HG02885 (cell line): ENCODE data around the gene CCDC149.
"Not testable (repeated sequence)": the region's sequence is repeated elsewhere in the genome, so short reads cannot be mapped to it uniquely, and the experiment has no call there.

Experiments used
- ATAC-seq: cut with Tn5 transposase; IDR thresholded peaks from one replicate; pipeline ENCODE4 v1.9.1; 2021; ENCODE audit warnings: mild to moderate bottlenecking; ENCODE audit not compliant: unreplicated experiment, poor library complexity

Gene CCDC149

DNA sequence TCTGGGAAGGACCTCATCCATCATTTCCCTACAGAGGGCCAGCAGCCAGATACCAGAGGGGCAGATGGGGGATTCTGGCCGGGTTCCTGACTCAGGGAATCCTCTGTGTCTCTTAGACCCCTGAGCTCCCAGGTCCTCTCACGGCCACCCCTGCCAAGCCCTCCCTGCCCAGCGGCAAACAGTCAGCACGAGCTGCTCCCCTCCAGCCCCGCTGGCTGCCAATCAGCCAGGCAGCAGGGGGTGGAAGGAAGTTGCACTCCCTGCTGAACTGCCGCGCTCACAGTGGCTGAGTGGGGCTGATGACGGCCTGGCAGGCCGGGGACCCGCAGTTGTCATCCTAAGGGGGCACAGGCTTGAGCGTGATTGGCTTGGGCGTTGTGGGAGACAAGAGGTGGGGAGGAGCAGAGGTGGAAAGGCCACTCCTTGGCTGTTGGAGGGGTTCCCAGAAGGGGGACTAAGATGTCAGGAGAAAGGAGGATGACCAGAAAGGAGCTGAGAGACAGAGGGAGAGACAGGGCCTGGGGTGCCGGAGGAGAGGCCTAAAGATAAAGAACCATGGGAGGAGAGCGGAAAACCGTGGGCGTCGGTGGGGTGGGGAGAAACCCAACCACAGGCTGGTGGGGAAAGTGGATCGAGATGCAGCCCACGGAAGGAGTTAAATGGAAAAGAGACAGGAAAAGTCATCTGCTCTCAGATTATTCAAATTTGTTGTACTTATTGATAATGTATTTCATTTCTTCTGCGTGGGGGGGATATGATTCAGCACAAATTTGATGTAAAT lies 4.4 kb upstream of the CCDC149 start:
- no peak for ATAC-seq

DNA sequence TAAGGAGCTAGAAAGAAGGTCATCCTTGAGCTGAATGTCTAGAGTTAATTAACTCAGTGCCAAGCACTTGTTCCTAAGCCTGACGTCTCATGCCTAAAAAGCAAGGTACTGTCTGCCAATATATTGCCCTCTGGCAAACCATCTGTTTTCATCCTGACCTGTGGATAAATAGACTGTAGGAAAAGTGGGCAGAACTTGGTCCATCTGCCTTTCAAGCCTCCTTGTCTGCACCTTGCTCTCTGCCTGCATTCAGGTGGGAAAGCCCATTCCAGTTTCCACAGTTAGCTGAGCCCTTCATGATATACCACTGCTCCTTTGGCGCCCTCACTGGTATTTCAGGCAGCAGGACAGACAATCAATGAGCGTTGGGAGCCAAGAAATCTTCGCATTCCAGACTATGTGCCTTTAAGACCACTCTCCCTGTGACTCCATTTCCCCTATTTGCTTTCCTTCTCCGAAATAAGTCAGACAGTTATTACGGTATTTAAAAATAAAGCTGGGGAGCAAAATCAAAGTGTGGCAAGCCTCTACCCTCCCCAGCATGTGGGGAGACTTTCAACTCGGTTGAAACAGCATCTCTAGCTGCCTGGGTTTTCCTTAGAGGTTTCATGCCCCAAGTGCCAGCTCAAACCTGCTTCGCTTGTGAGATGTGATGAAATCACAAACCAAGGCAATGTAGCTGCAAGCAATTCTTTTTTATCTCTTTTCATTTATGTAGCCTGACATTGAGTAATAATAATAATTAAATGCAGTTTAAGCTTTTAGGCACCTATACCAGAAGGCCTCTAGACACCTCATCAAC lies 2.5 kb upstream of the CCDC149 start:
- ATAC-seq = no peak

DNA sequence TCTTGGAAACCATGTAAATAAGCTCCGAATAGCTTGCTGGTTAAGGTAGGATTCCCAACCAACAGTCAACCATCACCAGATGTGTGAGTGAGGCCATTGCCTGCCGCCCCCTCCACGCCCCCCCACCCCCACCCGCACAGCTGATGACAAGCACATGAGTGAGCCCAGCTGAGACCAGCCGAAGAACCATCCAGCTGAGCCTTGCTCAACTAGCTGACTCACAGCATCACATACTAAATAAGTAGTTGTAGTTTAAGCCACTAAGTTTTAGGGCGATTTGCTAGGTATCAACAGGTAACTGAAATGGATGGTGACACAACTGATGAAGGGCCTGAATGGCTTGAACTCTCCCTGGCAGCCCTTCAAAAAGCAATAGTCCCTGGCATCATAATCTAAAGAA lies 1.6 kb upstream of the CCDC149 start:
- ATAC-seq = no peak

DNA sequence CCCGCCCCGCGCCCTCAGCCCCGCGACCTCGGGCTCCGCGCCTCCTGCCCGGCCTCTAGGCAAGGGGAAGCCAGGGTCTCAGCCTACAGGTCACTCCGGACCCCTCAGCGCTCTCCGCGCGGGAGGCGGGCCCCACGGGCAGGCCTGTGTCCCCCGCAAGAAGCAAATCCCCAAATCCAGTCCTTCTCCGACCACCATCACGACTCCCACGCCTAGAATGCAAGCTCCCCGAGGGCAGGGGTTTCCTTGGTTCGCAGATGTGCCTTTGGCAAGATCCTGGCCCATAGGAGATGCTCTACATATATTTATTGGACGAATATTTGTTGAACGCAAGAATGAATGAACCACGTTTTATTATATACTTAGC lies 260 bp upstream of the CCDC149 start:
- ATAC-seq = no peak

DNA sequence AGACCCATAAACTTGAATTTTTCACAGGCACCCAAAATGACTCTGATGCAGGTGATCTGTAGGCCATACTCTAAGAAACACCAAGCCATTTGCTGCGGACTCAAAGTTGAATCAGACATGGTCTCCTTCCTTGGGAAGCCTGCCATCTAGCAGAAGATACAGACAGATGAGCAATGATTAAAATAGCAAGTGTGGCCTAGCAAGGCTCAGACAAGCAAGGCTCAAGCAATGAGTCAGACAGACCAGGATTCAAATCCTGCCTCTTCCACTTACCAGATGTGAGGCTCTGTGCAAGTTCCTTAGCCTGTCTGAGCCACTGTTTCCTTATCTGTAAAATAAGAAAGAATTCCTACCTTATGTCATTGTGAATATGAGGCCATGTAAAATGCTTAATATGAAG lies 2.3 kb downstream of the CCDC149 start:
- ATAC-seq = no peak

DNA sequence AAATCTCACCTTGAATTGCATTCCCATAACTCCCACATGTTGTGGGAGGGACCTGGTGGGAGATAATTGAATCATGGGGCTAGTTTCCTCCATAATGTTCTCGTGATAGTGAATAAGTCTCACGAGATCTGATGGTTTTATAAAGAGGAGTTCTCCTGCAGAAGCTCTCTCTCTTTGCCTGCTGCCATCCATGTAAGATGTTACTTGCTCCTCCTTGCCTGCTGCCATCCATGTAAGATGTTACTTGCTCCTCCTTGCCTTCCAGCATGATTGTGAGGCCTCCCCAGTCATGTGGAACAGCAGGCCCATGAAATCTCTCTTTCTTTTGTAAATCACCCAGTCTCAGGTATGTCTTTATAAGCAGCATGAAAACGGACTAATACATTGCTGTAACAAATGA lies 3.2 kb downstream of the CCDC149 start:
- ATAC-seq = not testable (repeated sequence)

DNA sequence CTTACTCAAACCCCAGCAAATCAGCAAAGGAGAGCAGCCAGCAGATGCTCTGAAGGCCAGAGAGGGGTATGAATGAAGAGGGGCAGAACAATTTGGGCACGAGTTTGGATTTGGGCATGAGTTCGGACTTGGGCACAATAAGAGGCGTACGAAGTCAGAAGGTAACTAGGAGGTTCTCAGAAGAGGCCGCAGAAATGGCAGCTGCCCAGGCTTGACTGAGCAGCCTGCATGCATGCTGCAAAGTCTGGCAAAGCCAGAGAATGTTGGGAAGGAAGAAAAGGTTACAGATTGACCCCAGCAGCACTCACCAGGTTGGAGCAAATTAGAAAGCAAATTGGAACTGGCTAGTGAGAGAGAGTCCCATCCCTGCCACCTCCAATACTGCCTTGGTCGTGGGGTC lies 15.2 kb downstream of the CCDC149 start:
- ATAC-seq = no peak

DNA sequence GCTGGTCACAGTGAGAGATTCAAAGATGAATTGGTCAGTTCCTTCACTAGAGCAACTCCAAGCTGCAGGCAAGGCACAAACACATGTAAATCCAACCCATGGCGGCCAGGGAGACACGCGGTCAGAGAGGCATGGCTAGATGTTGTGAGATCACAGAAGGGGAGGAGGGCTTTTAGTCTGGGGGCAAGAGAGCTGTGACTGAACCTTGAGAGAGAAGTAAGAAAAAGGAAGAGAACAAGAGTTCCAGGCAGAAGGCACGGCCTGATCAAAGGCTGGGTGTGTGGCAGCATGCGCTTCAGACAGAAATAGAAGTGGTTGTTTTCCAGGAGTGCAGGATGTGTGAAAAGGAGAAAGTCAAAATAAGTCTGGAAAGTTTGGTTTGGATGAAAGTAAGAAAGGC lies 15.9 kb downstream of the CCDC149 start:
- ATAC-seq = no peak

DNA sequence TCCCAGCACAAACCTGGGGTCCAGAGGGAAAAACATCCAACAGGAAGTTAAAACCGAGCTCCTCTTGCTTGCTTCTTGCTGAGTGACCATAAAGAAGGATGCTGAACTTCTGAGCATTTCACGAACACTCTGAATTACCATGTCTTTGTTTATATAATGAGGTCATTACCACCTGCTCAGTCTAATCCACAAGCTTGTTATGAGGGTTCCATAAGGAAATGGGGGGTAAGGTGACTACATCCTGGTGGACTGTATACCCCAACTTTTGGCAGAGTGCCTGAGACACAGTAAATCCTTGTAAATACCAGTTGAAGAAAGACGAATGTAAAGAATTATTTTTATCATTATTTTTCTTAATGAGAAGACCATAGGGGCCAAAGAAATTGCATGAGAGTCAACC lies 16.8 kb downstream of the CCDC149 start:
- ATAC-seq = no peak

DNA sequence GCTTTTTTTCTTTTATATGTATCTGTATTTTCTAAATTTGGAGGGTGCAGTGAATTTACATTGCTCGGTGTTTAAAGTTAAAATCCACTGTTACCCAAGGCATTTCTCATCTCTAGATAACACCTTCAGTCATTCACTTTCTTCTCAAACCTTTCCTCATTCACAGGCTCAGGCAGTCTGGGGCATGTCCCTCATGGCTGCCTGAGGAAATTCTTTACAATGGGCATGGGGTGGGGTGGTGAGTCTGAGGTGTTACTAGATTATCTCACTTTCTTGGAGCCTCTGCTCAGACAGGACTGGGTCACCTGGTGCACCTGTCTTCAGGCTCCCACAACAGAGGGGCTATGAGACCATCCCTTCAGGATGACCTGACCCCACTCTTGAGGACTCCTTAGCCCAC lies 17.4 kb downstream of the CCDC149 start:
- ATAC-seq = no peak

DNA sequence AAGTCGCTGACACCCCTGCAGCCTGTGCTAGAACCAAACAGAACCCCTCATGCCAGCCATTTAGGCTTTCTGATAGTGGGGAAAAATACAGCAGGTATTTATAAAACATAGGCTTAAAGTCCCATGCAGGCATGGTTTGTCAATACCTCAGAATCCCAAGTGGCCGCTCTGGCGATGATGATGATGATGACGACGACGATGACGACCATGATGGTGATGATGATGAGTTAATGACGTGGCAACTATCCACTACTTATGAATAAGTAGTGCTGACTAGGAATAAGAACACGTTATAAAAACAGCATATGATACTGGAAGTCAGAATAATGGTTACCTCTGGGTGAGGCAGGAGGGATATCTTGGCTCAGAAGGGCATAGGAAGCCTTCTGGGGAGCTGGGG lies 18.0 kb downstream of the CCDC149 start:
- no peak for ATAC-seq

DNA sequence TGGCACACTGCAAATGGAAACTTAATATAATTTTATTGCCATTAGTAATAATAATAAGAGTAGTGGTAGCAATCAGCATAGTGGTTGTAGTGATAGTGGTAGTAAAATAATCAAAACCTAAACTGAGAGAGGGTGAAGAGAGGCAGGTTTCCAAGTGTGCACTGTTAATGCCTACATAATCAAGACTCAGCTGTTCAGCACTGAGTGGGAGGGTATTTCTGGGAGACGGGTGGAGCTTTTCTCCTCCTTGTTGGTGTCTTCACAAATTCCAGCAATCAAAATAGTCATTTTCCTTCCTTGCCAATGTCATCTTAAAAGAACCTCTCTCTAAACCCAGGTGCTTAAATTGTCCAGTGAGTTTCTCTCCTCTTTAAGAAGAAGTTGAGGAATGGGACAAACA lies 18.6 kb downstream of the CCDC149 start:
- no peak for ATAC-seq

DNA sequence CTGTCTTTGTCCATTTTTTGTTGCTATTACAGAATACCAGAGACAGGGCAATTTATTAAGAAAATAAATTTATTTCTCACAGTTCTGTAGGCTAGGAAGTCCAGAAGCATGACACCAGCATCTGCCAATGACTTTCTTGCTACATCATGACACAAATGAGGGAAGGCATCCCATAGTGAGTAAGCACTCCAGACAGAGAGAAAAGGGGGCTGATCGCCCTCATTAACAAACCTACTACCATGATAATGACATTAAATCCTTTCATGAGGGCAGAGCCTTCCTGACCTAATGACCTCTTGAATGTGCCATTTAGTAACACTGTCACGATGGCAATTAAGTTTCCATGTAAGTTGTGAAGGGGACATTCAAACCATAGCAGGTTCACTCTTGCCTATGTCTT lies 20.1 kb downstream of the CCDC149 start:
- ATAC-seq = no peak

DNA sequence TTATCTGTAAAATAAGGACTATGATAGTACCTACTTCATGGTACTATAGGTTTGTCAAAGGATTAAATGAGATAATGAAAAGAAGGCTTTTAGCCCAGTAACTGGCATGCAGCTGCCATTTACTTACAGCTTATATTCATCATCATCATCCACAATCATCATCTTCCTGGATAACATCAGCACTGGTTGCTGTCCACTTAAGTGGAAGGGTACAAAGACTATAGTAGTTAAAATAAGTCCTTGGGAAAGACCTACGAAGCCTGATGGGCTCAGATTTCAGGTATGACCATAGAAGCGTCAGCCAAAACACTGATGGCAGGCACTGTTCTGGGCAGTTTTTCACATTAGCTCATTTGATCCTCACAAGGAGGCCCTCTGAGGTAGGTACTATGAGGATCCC lies 20.6 kb downstream of the CCDC149 start:
- ATAC-seq = no peak

DNA sequence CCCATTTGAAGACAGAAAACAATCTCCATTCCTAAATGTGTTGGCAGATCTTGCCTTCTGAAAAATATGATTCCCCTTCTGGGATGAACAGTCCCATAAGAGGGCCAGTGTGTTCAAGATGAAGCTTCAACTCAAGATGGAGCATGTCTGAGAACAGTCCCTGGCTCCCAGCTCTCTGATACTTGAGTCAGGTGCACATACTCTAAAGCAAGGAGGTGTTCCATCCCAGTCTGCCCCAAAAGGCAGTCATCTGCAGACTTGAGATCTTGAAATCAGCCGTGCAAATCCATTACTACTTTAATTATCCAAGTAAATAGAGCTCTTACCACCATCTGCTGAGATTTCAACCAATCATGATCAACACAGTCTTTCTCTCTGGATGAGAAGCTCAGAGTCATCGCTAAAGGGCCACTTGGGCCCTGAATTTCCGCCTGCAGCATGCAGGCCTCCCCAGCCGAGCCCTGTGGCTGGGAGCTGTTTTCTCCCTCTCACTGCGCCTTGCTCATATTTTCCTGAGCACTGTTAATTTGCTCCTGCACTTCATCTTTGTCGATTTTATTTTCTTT lies 22.2 kb downstream of the CCDC149 start:
- no peak for ATAC-seq

DNA sequence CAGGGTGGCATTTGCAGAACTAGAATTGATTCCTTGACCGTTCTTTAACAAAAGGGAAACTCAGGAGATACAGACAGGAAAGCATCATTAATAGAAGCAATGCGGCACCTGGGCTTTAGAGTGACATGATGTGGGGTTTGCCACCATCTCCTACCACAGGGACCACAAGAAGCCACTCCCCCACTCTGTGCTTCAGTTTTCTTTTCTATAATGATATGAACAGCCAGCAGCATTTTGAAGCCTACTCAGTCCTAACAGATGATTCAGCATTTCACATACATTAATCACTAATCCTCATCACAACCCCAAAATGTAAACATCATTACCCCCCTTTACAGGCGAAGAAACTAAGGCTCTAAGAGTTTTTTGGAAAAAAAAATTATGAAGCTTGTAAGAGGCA lies 22.9 kb downstream of the CCDC149 start:
- ATAC-seq = peak; percentile 57

DNA sequence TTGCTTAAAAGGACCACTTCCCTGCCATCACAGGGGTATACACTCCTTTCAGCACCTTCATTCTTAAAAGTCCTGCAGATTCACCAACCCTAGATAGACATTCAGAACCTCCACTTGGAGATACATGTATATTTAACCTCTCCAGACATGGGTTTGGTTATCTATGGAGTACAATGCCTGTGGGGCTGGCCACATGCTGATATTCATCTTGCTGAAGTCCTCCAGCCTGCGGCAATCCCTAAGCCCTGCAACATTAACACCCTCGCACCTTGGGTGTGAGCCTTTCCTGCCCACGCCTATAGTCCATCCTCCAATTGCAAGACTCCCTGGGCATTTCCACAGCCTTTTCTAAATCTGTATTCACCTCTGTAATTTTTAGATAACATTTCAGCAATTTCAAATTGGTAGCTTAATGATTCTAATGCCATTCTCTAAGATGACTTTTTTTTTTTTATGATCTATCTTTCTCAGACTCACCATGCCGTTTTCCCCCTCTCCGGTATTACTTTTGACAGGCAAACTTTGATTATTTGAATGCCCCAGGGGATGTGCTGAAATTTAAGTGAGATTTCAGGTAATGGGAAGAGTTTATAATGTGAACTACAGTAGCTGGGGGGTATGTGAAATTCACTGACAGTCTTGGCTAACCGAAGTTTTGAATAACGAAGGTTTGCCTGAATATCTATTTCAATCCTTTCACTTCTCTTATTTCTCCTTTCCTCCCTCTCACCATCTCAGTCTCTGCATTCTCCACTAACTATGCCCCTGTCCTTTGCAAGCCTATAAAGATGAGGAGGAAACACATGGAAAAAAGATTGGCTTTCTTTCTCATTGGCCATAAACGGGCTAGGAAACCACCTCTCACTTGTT lies 24.1 kb downstream of the CCDC149 start:
- ATAC-seq = peak; percentile 53

DNA sequence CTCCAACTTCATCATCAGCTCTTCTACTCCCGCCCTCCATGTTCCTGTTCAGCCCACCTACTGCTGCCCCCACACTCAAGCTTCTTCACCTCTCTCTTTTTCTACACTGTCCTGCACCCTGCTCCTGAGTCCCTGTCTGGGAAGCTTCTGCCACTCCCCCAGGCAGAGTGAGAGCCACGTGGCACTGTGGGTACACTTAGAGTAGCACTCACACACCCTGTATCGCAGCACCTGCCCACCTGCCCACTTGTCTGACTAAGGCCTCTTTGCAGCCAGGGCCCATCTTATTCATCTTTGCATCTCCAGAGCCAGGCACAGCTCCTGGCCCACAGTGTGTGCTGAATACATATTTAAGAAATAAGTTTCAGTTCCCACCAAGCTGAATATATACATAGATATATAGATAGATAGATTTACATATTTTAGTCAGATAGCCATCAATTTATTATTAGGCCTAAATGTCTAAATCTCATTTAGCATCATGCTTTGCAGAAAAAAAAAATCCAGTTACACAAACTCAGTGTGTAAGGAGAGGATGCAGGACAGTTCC lies 24.9 kb downstream of the CCDC149 start:
- ATAC-seq = no peak

DNA sequence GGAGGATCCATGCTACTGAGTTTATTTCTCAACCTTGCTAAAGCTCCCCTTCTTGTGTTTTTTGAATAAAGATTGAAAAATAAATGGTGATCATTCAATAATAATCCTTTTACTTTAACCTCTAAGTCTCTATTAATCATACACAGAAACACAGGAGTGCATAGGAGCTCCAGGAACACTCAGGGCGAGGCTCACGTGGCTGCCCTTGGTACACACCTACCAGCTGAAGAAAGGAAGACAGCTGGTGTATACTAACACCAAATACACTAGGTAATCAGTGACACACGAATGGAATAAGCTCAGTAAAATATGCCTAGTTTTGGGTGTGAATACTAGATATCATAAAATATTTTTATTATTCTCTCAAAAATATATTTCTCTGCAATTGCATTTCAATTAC lies 26.2 kb downstream of the CCDC149 start:
- no peak for ATAC-seq

DNA sequence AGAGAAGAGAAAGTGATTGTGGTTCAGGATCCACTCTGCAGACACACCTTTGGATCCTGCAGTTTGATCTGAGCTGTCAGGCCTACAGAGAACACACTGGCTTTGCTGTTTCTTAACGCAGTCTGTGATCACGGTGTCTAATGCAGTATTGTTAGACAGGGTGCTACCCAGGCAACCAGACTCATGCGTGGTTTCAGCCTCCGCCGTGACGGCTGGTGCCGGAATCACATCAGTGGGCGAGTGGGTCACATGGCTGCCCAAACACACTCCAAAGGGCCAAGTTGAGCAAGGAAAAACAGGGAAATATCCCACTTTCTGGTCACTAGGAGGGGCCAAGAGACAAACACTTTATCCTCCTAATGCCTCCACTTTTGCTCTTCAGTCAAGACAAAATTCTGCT lies 27.5 kb downstream of the CCDC149 start:
- no peak for ATAC-seq
